WTC11 (cell line): ENCODE results near the gene SH2D3C.

Source experiments
- ATF3 ChIP-seq: sonication (generic); formaldehyde crosslinking; conservative IDR thresholded peaks from 2 replicates; pipeline ENCODE4 v1.8.1; 2022; ENCODE audit warnings: mild to moderate bottlenecking, missing genetic modification reagents
- CREB1 ChIP-seq: sonication (generic); formaldehyde crosslinking; IDR thresholded peaks from 2 replicates; pipeline ENCODE4 v1.8.0; 2023; ENCODE audit warnings: mild to moderate bottlenecking, missing genetic modification reagents
- CTCF ChIP-seq: fragments of 200-600 bp; IDR thresholded peaks from 2 replicates; pipeline ENCODE4 v1.8.0; 2022; ENCODE audit warnings: antibody characterized with exemption
- ELF4 ChIP-seq: sonication (generic); formaldehyde crosslinking; IDR thresholded peaks from 2 replicates; pipeline ENCODE4 v1.8.1; 2022; ENCODE audit warnings: low read depth, mild to moderate bottlenecking, moderate library complexity, missing genetic modification reagents
- FOXK1 ChIP-seq: sonication (generic); formaldehyde crosslinking; IDR thresholded peaks from 2 replicates; pipeline ENCODE4 v1.8.0; 2022; ENCODE audit warnings: mild to moderate bottlenecking, moderate library complexity, missing genetic modification reagents
- USF2 ChIP-seq: sonication (generic); formaldehyde crosslinking; IDR thresholded peaks from 2 replicates; pipeline ENCODE4 v1.8.1; 2023; ENCODE audit warnings: mild to moderate bottlenecking, missing genetic modification reagents, moderate library complexity
- ZNF423 ChIP-seq: fragments of 250-450 bp; sonication (Bioruptor Pico); IDR thresholded peaks from 2 replicates; pipeline ENCODE4 v2.1.2; 2022; ENCODE audit warnings: mild to moderate bottlenecking, moderate library complexity
- TF ChIP-seq, protein P1 (sequence below): sonication (generic); formaldehyde crosslinking; IDR thresholded peaks from 2 replicates; pipeline ENCODE4 v1.8.1; 2023; ENCODE audit warnings: mild to moderate bottlenecking, missing genetic modification reagents, borderline replicate concordance
- TF ChIP-seq, protein P2 (sequence below): sonication (generic); formaldehyde crosslinking; IDR thresholded peaks from 2 replicates; pipeline ENCODE4 v1.8.1; 2022; ENCODE audit warnings: low read depth, missing genetic modification reagents, borderline replicate concordance

- TF ChIP-seq CTCF (no peak), FOXK1 (CRISPR knock-in tag) (no peak), ELF4 (CRISPR knock-in tag) (no peak), ZNF423 (no peak), USF2 (no peak), ATF3 (CRISPR knock-in tag) (no peak), CREB1 (CRISPR knock-in tag) (no peak)
- TF ChIP-seq, protein P1, sequence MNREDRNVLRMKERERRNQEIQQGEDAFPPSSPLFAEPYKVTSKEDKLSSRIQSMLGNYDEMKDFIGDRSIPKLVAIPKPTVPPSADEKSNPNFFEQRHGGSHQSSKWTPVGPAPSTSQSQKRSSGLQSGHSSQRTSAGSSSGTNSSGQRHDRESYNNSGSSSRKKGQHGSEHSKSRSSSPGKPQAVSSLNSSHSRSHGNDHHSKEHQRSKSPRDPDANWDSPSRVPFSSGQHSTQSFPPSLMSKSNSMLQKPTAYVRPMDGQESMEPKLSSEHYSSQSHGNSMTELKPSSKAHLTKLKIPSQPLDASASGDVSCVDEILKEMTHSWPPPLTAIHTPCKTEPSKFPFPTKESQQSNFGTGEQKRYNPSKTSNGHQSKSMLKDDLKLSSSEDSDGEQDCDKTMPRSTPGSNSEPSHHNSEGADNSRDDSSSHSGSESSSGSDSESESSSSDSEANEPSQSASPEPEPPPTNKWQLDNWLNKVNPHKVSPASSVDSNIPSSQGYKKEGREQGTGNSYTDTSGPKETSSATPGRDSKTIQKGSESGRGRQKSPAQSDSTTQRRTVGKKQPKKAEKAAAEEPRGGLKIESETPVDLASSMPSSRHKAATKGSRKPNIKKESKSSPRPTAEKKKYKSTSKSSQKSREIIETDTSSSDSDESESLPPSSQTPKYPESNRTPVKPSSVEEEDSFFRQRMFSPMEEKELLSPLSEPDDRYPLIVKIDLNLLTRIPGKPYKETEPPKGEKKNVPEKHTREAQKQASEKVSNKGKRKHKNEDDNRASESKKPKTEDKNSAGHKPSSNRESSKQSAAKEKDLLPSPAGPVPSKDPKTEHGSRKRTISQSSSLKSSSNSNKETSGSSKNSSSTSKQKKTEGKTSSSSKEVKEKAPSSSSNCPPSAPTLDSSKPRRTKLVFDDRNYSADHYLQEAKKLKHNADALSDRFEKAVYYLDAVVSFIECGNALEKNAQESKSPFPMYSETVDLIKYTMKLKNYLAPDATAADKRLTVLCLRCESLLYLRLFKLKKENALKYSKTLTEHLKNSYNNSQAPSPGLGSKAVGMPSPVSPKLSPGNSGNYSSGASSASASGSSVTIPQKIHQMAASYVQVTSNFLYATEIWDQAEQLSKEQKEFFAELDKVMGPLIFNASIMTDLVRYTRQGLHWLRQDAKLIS, result no peak
- TF ChIP-seq, protein P2, sequence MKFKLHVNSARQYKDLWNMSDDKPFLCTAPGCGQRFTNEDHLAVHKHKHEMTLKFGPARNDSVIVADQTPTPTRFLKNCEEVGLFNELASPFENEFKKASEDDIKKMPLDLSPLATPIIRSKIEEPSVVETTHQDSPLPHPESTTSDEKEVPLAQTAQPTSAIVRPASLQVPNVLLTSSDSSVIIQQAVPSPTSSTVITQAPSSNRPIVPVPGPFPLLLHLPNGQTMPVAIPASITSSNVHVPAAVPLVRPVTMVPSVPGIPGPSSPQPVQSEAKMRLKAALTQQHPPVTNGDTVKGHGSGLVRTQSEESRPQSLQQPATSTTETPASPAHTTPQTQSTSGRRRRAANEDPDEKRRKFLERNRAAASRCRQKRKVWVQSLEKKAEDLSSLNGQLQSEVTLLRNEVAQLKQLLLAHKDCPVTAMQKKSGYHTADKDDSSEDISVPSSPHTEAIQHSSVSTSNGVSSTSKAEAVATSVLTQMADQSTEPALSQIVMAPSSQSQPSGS (CRISPR knock-in tag), result no peak
Measured at GRCh38 chr9:127791085-127791484, 12.6 kb upstream of the SH2D3C start.
